GM12878 (cell line): ENCODE measurements around the gene RPS6KA5. TPM values are rescaled to one million over a fixed set of nuclear protein-coding genes. Genes with fewer than 3 reads are reported as not detected.

Source experiments
- ATAC-seq: fragments of 200-7000 bp; cut with Tn5 transposase; 3 replicates; pipeline ENCODE4 v1.9.1; 2020; ENCODE audit warnings: mild to moderate bottlenecking, moderate library complexity
- BruUV-seq: library from RNA; stranded (reverse); fragments of 400-500 nt; replicated peaks from 2 replicates; lab custom pipeline; 2021; lab: Mats Ljungman, UMichigan
- CTCF ChIA-PET: fragments of 300-600 bp; sonication (Branson Sonifier 250); formaldehyde crosslinking; extraction: SDS; loops from one replicate; lab custom pipeline; 2021; ENCODE audit warnings: inconsistent platforms; lab: Yijun Ruan, JAX
- POLR2A ChIA-PET: fragments of 350-600 bp; formaldehyde crosslinking; extraction: SDS; loops from one replicate; lab custom pipeline; 2021; ENCODE audit warnings: inconsistent platforms; lab: Charles Lee
- RAD21 ChIA-PET: fragments of 300-600 bp; sonication (Branson Sonifier 250); formaldehyde crosslinking; loops from one replicate; lab custom pipeline; 2023; ENCODE audit warnings: antibody characterized with exemption; ENCODE audit not compliant: unreplicated experiment; lab: Charles Lee
- SMC1A ChIA-PET: fragments of 300-600 bp; sonication (Branson Sonifier 250); formaldehyde crosslinking; loops from one replicate; lab custom pipeline; 2023; ENCODE audit not compliant: unreplicated experiment, uncharacterized antibody; lab: Charles Lee
- DNase-seq: peaks from one replicate; pipeline ENCODE4 v3.0.0-alpha.2; 2011; ENCODE audit warnings: low read depth, low spot score
- FAIRE-seq: peaks from 3 replicates; lab custom pipeline; 2011; peaks lifted over from hg19 to GRCh38; lab: Jason Lieb, UNC
- H2AFZ ChIP-seq: 2 replicates; pipeline ENCODE4 v1.6.0; 2011; ENCODE audit warnings: low read depth, low read length, control low read depth; ENCODE audit not compliant: control insufficient read depth
- H3K27ac ChIP-seq: 2 replicates; pipeline ENCODE4 v1.5.1; 2011; ENCODE audit warnings: control low read depth; ENCODE audit not compliant: control insufficient read depth, insufficient read depth
- H3K27me3 ChIP-seq, 2 experiments: replicated peaks in 1 of 2; 2 replicates each; pipeline versions ENCODE4 v1.6.0 to v1.6.1; 2011; ENCODE audit warnings: low read length in 1 of 2; ENCODE audit not compliant: control insufficient read depth in 2 of 2, insufficient read depth in 2 of 2
- H3K36me3 ChIP-seq, 2 experiments: 2 replicates each; pipeline ENCODE4 v1.5.1; 2011; ENCODE audit warnings: low read length in 1 of 2; ENCODE audit not compliant: control insufficient read depth in 2 of 2, insufficient read depth in 2 of 2
- H3K4me1 ChIP-seq: 2 replicates; pipeline ENCODE4 v1.6.1; 2011; ENCODE audit warnings: mild to moderate bottlenecking, low read length, moderate library complexity, mixed read lengths; ENCODE audit not compliant: control insufficient read depth, insufficient read depth
- H3K4me2 ChIP-seq: 2 replicates; pipeline ENCODE4 v1.6.0; 2011; ENCODE audit warnings: control low read depth; ENCODE audit not compliant: control insufficient read depth, insufficient read depth
- H3K4me3 ChIP-seq: fragments of 200-600 bp; sonication (generic); 2 replicates; pipeline ENCODE4 v1.5.1; 2016
- H3K79me2 ChIP-seq: 2 replicates; pipeline ENCODE4 v1.6.0; 2011; ENCODE audit warnings: low read length; ENCODE audit not compliant: control insufficient read depth, insufficient read depth
- H3K9ac ChIP-seq: 2 replicates; pipeline ENCODE4 v1.8.0; 2011; ENCODE audit warnings: low read length, control low read depth, mixed read lengths; ENCODE audit not compliant: control insufficient read depth, insufficient read depth
- H3K9me3 ChIP-seq: replicated peaks from 3 replicates; pipeline ENCODE4 v1.5.1; 2011; ENCODE audit warnings: mild to moderate bottlenecking, low read length; ENCODE audit not compliant: control insufficient read depth, insufficient read depth
- H4K20me1 ChIP-seq: 2 replicates; pipeline ENCODE4 v1.6.0; 2011; ENCODE audit not compliant: control insufficient read depth, insufficient read depth
- ATF7 ChIP-seq: fragments of 450-650 bp; IDR thresholded peaks from 2 replicates; pipeline ENCODE4 v1.6.1; 2016; ENCODE audit warnings: low read depth, mild to moderate bottlenecking
- BCLAF1 ChIP-seq: fragments of 450-650 bp; IDR thresholded peaks from 2 replicates; pipeline ENCODE4 v1.6.1; 2017; ENCODE audit warnings: antibody characterized with exemption, mild to moderate bottlenecking, moderate library complexity
- TAF1 ChIP-seq: IDR thresholded peaks from 2 replicates; pipeline ENCODE4 v1.6.1; 2011; ENCODE audit warnings: mild to moderate bottlenecking, low read depth, low read length, borderline replicate concordance
- USF2 ChIP-seq: IDR thresholded peaks from 2 replicates; pipeline ENCODE4 v1.6.1; 2011; ENCODE audit warnings: low read depth, low read length, improper control_type of control experiment, borderline replicate concordance
- WGBS: methylation state at CpG from one replicate; pipeline ENCODE4 v1.1.6; 2016; ENCODE audit warnings: low lambda C conversion rate; ENCODE audit not compliant: insufficient replicate concordance, insufficient coverage; ENCODE audit errors: missing lambda C conversion rate; 5-methylcytosine and 5-hydroxymethylcytosine counted together
- in situ Hi-C: fragments of 300-500 bp; cut with MboI; formaldehyde crosslinking; loops from 9 replicates; pipeline ENCODE4 v1.14.3; 2018; ENCODE audit warnings: mixed read lengths
- intact Hi-C: fragments of 100-400 bp; cut with micrococcal nuclease; formaldehyde crosslinking; loops from one replicate; pipeline ENCODE4 v1.14.2; 2022; ENCODE audit not compliant: unreplicated experiment
- polyA plus RNA-seq, 11 experiments: library from polyadenylated mRNA; depleted of rRNA in 4 of 11; unstranded in 6 of 11; stranded (reverse) in 5 of 11; fragments of >200 nt; fragmentation: Nextera tagmentation in 4 of 11; fragmentation: Illumina TruSeq in 1 of 11; extraction: Ambion mirVana in 4 of 11; extraction: Trizol in 1 of 11; gene quantifications; 1 replicate in 1 of 11; 2 replicates in 10 of 11; pipeline versions ENCODE4 v1.2.1 to v1.2.3, GENCODE V29; 2011 to 2016; ENCODE audit warnings: inconsistent platforms in 2 of 11, missing spikeins in 2 of 11, low read depth in 1 of 11
- total RNA-seq, 4 experiments: library from RNA; depleted of rRNA in 3 of 4; stranded (reverse); fragments of >200 nt in 3 of 4; fragmentation: Illumina TruSeq in 1 of 4; extraction: Trizol in 1 of 4; gene quantifications; 2 replicates each; pipeline versions ENCODE4 v1.2.1 to v1.2.3, GENCODE V29; 2013 to 2021

Gene RPS6KA5
- total and polyA plus RNA-seq, 10 of the 15 experiments (the other 5 are each of a cell fraction or from before 2014, with no cell fraction given) = 1.4 to 7.0 (median 3.7) TPM

GRCh38 chr14:90804292-90805083 lies 256.0 kb downstream of the RPS6KA5 start (continued):
- TF ChIP-seq BCLAF1 (no peak), TAF1 (no peak)

GRCh38 chr14:90803249-90803648 lies 257.2 kb downstream of the RPS6KA5 start:
- ChIA-PET POLR2A (no interaction called here), SMC1A (no interaction called here), CTCF (no interaction called here), RAD21 (no interaction called here)
- Histone ChIP-seq H3K4me2 (no peak overlapping the region), H3K9ac (no peak overlapping the region), H3K9me3 (no peaks in the 10 kb centered on the region), H3K79me2 (no peaks in the 10 kb centered on the region), H2AFZ (no peak overlapping the region), H3K27ac (no peak overlapping the region), H3K36me3 (no peaks in the 10 kb centered on the region), H4K20me1 (no peaks in the 10 kb centered on the region), H3K27me3 (no peaks in the 10 kb centered on the region), H3K4me1 (no peaks in the 10 kb centered on the region), H3K4me3 (no peak overlapping the region)
- in situ Hi-C loops (no loop called here), intact Hi-C loops (no loop called here)
- BruUV-seq = no TSS peak
- no peak for DNase-seq
- 0% methylated on average over 2 of the region's 2 CpGs for WGBS
- TF ChIP-seq ATF7 = no peak
- TF ChIP-seq USF2 = no peak
- ATAC-seq = no peak
- no peak for FAIRE-seq
